BLaER1 (cell line): ENCODE results near the gene B3GNT9.
"Not testable (repeated sequence)": the region's sequence is repeated elsewhere in the genome, so short reads cannot be mapped to it uniquely, and the experiment has no call there.

Experiments
- H3K27ac ChIP-seq: shearing (Covaris generic); formaldehyde crosslinking; 2 replicates; pipeline ENCODE4 v1.8.1; 2022
- H3K27me3 ChIP-seq: shearing (Covaris generic); formaldehyde crosslinking; 2 replicates; pipeline ENCODE4 v1.8.1; 2022
- H3K36me3 ChIP-seq: shearing (Covaris generic); formaldehyde crosslinking; 2 replicates; pipeline ENCODE4 v1.8.1; 2022
- H3K4me1 ChIP-seq: shearing (Covaris generic); formaldehyde crosslinking; 2 replicates; pipeline ENCODE4 v1.8.1; 2022
- H3K4me2 ChIP-seq: shearing (Covaris generic); formaldehyde crosslinking; 2 replicates; pipeline ENCODE4 v1.8.1; 2022
- H3K4me3 ChIP-seq: shearing (Covaris generic); formaldehyde crosslinking; 2 replicates; pipeline ENCODE4 v1.8.1; 2022
- H3K9ac ChIP-seq: shearing (Covaris generic); formaldehyde crosslinking; 2 replicates; pipeline ENCODE4 v1.8.1; 2022
- H3K9me3 ChIP-seq: shearing (Covaris generic); formaldehyde crosslinking; 2 replicates; pipeline ENCODE4 v1.8.1; 2022
- H4K20me1 ChIP-seq: shearing (Covaris generic); formaldehyde crosslinking; 2 replicates; pipeline ENCODE4 v1.8.1; 2022
- Cebpa-rat ChIP-seq: shearing (Covaris generic); IDR thresholded peaks from 2 replicates; pipeline ENCODE4 v1.8.1; 2022

B3GNT9 gene

DNA sequence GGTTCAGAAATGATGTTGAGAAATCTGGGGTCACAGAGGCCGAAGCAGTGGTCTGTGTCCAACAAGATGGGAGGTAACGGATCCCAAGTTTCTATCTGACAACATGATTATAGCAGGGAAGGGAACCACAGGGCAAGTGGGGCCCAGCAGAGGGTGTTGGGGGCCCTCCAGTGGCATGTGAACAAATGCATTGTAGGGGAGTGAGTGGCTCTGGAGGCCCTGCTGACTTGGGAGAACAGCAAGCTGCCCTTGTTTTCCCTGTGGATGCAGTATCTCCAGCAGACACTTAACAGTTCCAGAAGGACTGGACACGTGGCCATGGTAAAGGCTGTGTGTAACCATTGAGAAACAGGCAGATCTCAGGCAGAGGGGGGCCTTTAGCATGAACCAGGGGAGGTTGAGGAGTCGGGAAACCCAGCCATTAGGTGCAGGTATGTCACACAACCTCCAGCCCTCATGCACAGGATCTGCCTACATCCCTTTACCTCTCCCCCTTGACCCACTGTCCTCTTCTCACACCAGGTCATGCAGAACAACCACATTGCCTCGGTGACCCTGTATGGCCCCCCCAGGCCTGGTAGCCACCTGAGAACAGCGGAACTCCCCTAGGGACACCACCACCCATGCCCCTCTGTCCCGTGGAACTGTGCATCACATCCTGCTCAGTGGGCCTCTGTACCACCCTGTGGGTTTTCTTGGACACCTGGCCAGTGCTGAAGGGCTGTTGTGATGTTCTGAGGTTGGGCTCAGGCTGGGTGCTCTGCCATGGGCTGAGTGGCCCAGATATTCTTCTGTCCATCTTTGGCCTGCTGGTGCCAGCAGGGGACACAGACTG is 4.1 kb downstream of the B3GNT9 start:
- Histone ChIP-seq H3K4me1 (peaks cover 14% of the 10 kb centered on the region), H3K36me3 (peaks cover 87% of the 10 kb centered on the region), H3K27me3 (peaks cover 31% of the 10 kb centered on the region), H3K4me3 (no peak overlapping the region), H3K9ac (no peak overlapping the region), H3K9me3 (peaks cover 6% of the 10 kb centered on the region; the same call in 1 of the 2 replicates), H3K27ac (no peak overlapping the region), H3K4me2 (no peak overlapping the region), H4K20me1 (peaks cover 73% of the 10 kb centered on the region)
- no peak for TF ChIP-seq Cebpa-rat

DNA sequence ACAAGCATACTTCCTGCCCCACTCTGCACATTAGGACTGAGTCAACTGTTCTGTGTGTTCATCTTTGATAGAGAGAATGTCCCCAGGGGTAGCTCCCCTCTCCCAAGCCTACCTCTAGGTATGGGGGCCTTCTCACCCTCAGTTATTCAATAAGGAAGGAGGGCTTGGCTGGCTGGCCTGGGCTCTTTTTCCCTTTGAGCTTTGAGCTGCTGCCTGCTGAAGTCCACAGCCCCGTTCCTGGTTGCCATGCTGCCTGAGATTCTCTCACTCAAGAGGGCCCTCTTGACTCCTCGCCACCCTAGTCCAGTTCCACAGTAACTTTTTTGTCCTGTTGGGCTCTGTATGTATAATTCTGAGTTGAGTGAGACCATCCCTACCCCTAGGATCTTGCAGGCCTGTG is 5.1 kb downstream of the B3GNT9 start:
- Histone ChIP-seq H3K4me1 (peaks cover 8% of the 10 kb centered on the region), H3K4me3 (no peak overlapping the region), H4K20me1 (peaks cover 63% of the 10 kb centered on the region), H3K27me3 (peaks cover 21% of the 10 kb centered on the region), H3K4me2 (no peak overlapping the region), H3K9me3 (peaks cover 6% of the 10 kb centered on the region; the same call in 1 of the 2 replicates), H3K36me3 (peaks cover 96% of the 10 kb centered on the region), H3K9ac (no peak overlapping the region), H3K27ac (no peak overlapping the region)
- no peak for TF ChIP-seq Cebpa-rat

DNA sequence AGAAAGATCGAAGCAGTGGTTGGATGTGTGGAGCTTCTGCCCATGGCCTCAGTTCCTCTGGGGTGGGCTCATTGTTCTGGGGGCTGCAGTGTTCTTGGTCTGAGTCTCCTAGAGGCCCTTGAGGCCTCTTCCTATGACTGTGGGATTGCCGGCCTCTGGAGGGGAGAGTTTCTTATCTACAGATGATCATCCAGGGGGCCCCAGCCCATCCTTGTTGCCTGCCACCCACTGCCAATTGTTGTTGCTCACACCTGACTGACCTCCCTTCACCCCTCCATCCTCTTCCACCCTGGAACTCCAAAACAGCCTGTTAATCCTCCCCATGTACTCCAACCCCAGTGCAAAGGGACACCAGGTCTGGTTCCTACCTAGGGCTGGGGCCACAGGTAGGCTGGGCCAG is 5.9 kb downstream of the B3GNT9 start:
- H3K27me3 ChIP-seq: peaks cover 13% of the 10 kb centered on the region
- no peak for TF ChIP-seq Cebpa-rat
- no peaks in the 10 kb centered on the region for H3K4me1 ChIP-seq
- H3K4me3 ChIP-seq: no peak overlapping the region
- no peak overlapping the region for H3K4me2 ChIP-seq
- H3K27ac ChIP-seq: no peak overlapping the region
- H4K20me1 ChIP-seq: peaks cover 55% of the 10 kb centered on the region
- 0 out of 2 replicates have a peak overlapping the region, but pooled peaks have one; percentile 10 for H3K9ac ChIP-seq
- peaks cover 100% of the 10 kb centered on the region for H3K36me3 ChIP-seq
- peaks cover 6% of the 10 kb centered on the region; the same call in 1 of the 2 replicates for H3K9me3 ChIP-seq

DNA sequence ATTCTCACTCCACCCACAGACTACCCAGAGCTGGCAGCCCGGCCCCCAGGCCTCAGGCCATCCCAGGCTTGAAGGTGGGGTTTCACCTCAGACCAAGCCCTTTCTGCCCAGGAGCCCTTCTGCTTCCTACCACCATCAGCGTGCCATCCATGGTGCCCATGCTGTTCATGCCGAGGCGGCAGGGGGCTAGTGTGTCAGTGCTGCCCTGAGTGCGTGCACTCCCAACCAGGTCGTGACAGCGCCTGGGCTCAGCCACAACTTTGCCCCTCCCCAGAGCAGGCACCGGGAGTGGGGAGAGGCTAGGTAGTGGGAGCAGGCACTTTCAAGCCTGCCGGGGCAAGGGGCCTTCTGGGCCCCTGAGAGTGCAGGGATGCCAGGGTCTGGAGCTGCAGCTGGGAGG is 8.5 kb downstream of the B3GNT9 start:
- H3K4me1 ChIP-seq: no peaks in the 10 kb centered on the region
- no peaks in the 10 kb centered on the region for H3K27me3 ChIP-seq
- peaks cover 100% of the 10 kb centered on the region for H3K36me3 ChIP-seq
- no peak overlapping the region for H3K9ac ChIP-seq
- H3K4me2 ChIP-seq: no peak overlapping the region
- no peak overlapping the region for H3K27ac ChIP-seq
- H3K9me3 ChIP-seq: no peaks in the 10 kb centered on the region
- H3K4me3 ChIP-seq: no peak overlapping the region
- TF ChIP-seq Cebpa-rat: no peak
- peaks cover 29% of the 10 kb centered on the region for H4K20me1 ChIP-seq

DNA sequence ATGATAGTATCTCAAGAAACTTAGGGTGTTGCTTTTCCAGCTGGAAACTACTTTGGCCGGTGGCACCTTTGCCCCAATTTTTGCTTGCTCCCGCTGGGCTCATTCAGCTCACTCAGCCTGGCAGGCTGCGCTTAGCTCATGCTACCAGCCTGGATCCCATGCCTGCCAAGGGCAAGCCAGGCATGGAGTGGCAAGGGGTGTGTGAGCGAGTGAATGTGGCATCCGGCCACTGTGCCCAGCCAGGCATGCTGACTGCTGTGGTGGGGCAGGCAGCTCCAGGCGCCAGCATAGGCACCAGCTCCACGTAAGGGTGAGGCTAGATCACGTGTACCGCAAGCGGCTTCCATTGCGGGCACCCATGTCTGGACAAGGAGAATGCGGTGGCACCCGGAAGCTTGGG is 9.4 kb downstream of the B3GNT9 start:
- no peaks in the 10 kb centered on the region for H3K4me1 ChIP-seq
- H3K4me3 ChIP-seq: no peak overlapping the region
- no peak overlapping the region for H3K4me2 ChIP-seq
- H4K20me1 ChIP-seq: peaks cover 20% of the 10 kb centered on the region; the same call in 1 of the 2 replicates
- no peak for TF ChIP-seq Cebpa-rat
- H3K9me3 ChIP-seq: no peaks in the 10 kb centered on the region
- H3K27me3 ChIP-seq: no peaks in the 10 kb centered on the region
- no peak overlapping the region for H3K27ac ChIP-seq
- peaks cover 100% of the 10 kb centered on the region for H3K36me3 ChIP-seq
- H3K9ac ChIP-seq: no peak overlapping the region

DNA sequence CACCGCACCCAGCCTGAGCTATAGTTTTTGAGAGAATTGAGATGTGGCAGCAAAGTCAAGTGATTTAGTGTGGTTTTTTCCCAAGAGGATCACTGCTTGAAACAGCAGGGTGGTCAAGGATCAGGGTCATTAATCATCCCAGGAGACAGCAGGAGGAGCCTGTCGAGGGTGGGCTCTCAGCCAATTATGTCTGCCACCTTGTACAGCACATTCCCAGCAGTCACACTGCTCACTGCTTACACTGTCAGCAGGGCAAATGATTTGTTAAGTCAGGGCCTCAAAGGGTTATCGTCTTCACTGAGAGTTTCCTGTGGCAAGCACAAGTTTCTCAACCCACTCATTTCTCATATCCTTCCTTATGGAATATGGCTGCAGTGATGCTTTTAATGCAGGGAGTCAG is 13.2 kb downstream of the B3GNT9 start:
- H3K27me3 ChIP-seq: no peaks in the 10 kb centered on the region
- no peaks in the 10 kb centered on the region for H3K4me1 ChIP-seq
- H3K27ac ChIP-seq: no peak overlapping the region
- no peaks in the 10 kb centered on the region for H3K9me3 ChIP-seq
- H4K20me1 ChIP-seq: no peaks in the 10 kb centered on the region
- TF ChIP-seq Cebpa-rat: no peak
- H3K36me3 ChIP-seq: peaks cover 100% of the 10 kb centered on the region
- H3K4me2 ChIP-seq: no peak overlapping the region
- H3K4me3 ChIP-seq: no peak overlapping the region
- no peak overlapping the region for H3K9ac ChIP-seq

DNA sequence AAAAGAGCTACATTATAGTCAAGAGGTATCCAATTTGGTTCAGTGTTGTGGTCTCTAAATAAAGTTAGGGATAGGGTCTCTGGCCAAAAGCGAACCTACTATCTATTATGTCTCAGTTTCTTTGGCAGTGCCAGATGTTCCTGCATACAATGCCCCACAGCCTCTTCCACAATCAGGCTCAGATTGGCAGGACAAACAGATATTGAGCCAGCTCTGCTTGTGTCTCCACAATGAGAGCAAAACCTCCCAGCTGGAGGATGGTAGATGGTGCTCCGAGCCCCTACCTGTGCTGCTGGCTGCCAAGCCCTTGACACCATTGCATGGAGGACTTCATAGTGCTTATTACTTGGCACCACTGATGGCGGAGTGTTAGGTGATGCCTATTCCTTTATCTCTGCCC is 21.4 kb downstream of the B3GNT9 start:
- Histone ChIP-seq H3K9ac (no peak overlapping the region), H3K27ac (no peak overlapping the region), H3K27me3 (no peaks in the 10 kb centered on the region), H3K4me2 (no peak overlapping the region), H3K4me3 (no peak overlapping the region), H3K4me1 (no peaks in the 10 kb centered on the region), H3K9me3 (no peaks in the 10 kb centered on the region), H3K36me3 (peaks cover 95% of the 10 kb centered on the region), H4K20me1 (peaks cover 27% of the 10 kb centered on the region)
- no peak for TF ChIP-seq Cebpa-rat

DNA sequence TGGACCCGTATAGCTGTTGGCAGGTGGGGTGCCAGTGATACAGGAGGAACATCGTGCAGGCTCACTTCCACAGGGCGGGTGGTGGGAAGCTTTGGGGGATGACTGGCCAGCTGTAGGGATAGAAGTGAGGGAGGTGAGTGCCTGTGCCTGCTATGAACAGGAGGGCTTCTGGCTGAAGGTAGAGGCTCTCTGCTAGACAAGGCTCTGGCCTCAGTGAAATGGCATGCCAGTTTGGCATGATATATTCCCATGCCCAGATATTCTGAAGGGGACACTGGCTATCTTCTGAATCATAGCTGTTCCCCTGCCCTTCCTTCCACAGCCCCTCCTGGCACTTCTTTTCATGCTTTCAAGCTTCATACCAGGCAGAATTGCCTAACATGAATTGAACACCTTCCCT is 21.9 kb downstream of the B3GNT9 start:
- Histone ChIP-seq H3K9ac (no peak overlapping the region), H3K27me3 (no peaks in the 10 kb centered on the region), H4K20me1 (peaks cover 31% of the 10 kb centered on the region), H3K4me2 (no peak overlapping the region), H3K27ac (no peak overlapping the region), H3K36me3 (peaks cover 95% of the 10 kb centered on the region), H3K4me1 (no peaks in the 10 kb centered on the region), H3K4me3 (no peak overlapping the region), H3K9me3 (no peaks in the 10 kb centered on the region)
- no peak for TF ChIP-seq Cebpa-rat

DNA sequence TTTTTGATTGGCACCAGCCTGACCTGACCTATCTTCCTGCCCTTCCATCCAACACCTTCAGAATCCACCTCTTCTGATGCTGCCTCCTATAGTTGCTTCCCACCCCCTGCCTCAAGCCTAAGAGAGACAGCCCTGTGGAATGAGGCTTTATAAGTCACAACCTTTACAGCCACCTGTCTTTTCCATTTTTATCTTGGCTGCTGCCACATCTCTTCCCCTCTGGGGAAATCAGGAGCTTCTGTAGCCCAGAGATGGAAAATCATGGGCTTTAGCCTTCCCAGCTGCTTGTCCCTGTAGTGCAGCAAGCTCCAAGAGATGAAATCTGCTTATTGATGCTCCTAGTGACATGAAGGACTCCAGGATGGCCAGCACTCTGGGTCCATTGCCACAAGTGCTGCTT is 22.4 kb downstream of the B3GNT9 start:
- Histone ChIP-seq H3K4me3 (no peak overlapping the region), H3K4me2 (no peak overlapping the region), H3K27me3 (no peaks in the 10 kb centered on the region), H3K36me3 (peaks cover 95% of the 10 kb centered on the region), H4K20me1 (peaks cover 31% of the 10 kb centered on the region), H3K27ac (no peak overlapping the region), H3K9ac (no peak overlapping the region), H3K9me3 (no peaks in the 10 kb centered on the region), H3K4me1 (no peaks in the 10 kb centered on the region)
- TF ChIP-seq Cebpa-rat: no peak

DNA sequence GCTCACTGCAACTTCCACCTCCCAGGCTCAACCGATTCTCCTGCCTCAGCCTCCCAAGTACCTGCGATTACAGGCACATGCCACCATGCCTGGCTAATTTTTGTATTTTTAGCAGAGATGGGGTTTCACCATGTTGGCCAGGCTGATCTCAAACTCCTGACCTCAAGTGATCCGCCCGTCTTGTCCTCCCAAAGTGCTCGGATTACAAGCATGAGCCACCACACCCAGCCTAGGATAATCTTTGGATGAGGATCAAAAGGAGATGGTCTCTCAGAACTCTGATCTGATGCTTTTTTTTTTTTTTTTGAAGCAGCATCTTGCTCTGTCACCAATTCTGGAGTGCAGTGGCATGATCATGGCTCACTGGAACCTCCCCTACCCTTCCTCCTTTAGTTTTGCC is 28.0 kb downstream of the B3GNT9 start:
- Histone ChIP-seq H3K36me3 (peaks cover 93% of the 10 kb centered on the region), H4K20me1 (peaks cover 36% of the 10 kb centered on the region)
- not testable (repeated sequence) for H3K9ac ChIP-seq

More for the DNA sequence above, 28.0 kb downstream of the B3GNT9 start:
- H3K4me3 ChIP-seq, H3K27me3 ChIP-seq, H3K27ac ChIP-seq, H3K9me3 ChIP-seq, H3K4me2 ChIP-seq, H3K4me1 ChIP-seq: not testable (repeated sequence)
